GM18861 (cell line): ENCODE data around the gene KCNC3.

Source experiments
- ATAC-seq: cut with Tn5 transposase; IDR thresholded peaks from one replicate; pipeline ENCODE4 v1.9.1; 2021; ENCODE audit not compliant: unreplicated experiment

KCNC3 gene

DNA sequence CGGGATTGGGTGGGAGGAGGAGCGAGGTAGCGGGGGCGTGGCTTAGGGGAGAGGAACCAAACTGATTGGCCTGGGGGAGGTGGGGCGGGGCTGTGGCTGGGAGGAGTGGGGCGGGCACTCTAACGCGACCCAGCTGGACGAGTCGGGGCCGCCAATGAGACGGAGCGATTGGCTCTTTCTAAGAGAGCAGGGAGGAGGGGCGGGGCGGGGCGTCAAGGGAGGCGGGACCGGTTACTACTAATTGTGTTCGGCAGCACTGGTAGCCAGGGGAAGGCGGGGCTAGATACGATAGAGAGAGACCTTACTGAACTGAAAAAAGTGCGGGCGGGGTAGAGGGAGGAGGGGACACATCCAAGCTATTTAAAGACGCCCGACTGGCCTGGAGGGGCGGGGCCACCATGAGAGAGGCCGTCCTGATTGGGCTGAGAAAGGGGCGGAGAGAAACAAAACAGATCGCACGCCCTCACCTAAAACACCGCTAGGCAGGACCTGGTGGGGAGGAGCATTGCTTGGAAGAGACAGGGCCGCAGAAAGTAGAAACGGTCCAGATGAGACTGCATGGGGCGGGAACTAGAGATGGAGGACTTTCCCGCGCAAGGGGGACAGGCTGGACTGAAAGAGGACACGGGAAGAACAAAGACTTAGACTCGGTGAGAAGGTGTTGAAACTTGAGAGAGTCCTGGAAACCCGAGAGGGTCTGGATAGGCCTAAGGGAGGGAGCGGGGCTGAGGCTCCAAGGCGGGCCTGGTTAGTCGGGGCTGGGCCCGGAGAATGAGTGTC is at the start of gene KCNC3:
KCNC3 (minus strand) TSS at position 232 of the 780 bp plus-strand sequence. CDS start 295 bp downstream, outside the sequence.
- peak; percentile 37 for ATAC-seq

DNA sequence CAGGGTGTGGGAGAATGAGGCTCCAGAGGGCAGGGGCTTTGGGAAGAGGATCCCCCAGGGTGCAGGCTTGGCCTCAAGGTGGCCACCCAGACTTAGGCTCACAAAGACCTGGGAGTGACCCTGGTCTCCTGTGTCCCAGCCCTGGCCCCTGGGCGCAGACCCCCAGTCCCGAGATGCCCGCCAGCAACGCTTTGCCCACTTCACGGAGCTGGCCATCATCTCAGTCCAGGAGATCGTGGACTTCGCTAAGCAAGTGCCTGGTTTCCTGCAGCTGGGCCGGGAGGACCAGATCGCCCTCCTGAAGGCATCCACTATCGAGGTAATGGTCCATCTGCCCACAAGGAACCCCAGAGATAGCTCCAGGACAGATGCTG is 49.7 kb upstream of the KCNC3 start:
- ATAC-seq: no peak

DNA sequence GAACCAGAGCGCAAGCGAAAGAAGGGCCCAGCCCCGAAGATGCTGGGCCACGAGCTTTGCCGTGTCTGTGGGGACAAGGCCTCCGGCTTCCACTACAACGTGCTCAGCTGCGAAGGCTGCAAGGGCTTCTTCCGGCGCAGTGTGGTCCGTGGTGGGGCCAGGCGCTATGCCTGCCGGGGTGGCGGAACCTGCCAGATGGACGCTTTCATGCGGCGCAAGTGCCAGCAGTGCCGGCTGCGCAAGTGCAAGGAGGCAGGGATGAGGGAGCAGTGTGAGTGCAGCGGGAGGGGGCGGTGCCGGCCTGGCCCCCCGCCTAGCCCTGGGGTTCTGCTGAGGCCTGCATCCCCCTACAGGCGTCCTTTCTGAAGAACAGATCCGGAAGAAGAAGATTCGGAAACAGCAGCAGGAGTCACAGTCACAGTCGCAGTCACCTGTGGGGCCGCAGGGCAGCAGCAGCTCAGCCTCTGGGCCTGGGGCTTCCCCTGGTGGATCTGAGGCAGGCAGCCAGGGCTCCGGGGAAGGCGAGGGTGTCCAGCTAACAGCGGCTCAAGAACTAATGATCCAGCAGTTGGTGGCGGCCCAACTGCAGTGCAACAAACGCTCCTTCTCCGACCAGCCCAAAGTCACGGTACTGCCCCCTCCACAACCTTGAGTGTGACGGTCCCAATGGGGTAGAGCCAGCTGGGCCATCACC is 49.1 kb upstream of the KCNC3 start:
- ATAC-seq: no peak

DNA sequence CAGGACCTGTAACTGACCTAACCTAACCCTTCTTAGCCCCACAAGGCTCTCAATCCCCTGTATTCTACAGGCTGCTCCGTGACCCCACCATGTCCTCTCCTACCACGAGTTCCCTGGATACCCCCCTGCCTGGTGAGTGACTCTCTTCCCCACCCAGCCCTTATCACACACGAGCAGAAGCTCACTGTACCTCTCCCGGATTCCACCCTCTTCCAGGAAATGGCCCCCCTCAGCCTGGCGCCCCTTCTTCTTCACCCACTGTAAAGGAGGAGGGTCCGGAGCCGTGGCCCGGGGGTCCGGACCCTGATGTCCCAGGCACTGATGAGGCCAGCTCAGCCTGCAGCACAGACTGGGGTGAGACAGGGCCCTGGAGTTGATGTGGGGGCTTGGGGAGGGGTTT is 48.3 kb upstream of the KCNC3 start:
- ATAC-seq: no peak

DNA sequence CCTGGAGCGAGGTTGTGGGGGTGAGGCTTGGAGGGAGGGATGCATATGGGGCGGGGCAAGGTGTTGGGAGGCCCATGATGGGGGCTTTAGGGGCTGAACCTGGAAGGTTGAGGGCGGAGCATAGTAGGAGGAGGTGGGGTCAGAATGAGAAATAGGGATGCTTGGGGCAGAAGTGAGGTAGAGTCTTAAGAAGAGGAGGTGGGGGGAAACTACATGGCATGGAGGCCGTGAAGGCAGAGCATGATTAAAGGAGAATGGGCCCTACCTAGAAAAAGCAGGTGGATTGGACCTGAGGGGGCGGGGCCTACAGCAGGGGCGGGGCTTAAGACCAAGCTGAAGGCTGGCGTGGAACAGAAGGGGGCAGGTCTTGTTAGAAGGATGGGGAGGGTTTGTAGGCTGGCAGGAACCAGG is 47.9 kb upstream of the KCNC3 start:
- ATAC-seq: no peak

DNA sequence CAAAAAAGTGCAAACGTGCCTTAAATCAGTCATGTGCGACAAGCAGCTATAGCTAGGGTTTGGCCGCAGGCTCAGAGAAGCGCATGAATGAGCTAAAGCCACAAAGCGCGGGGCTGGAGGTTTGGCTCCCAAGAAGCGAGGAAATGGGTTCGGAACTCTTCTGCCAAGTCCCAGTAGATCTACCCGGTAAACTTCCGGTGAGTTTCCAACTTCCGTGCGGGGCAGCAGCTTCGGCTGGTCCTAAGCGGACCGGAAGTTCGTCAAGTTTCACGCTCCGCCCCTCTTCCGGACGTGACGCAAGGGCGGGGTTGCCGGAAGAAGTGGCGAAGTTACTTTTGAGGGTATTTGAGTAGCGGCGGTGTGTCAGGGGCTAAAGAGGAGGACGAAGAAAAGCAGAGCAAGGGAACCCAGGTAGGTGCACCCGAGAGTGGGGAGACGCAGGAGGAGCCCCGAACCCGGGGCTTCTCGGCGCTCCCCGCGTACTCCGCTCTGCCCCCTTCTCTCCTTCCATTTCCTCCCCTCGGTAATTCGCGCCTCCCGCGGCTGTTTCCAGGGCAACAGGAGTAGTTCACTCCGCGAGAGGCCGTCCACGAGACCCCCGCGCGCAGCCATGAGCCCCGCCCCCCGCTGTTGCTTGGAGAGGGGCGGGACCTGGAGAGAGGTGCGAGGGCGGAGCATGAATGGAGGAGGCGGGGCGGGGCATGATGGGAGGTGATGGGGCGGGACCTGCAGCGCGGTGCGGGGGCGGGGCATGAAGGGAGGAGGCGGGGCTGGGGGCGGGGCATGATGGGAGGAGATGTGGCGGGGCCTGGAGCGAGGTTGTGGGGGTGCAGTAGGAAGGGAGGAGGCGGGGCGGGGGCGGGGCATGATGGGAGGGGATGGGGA is 47.2 kb upstream of the KCNC3 start, which contains the start of gene NR1H2:
NR1H2 (plus strand) TSS at position 292 of the 885 bp plus-strand sequence. CDS start 1,149 bp downstream, outside the sequence.
- peak; percentile 76 for ATAC-seq

DNA sequence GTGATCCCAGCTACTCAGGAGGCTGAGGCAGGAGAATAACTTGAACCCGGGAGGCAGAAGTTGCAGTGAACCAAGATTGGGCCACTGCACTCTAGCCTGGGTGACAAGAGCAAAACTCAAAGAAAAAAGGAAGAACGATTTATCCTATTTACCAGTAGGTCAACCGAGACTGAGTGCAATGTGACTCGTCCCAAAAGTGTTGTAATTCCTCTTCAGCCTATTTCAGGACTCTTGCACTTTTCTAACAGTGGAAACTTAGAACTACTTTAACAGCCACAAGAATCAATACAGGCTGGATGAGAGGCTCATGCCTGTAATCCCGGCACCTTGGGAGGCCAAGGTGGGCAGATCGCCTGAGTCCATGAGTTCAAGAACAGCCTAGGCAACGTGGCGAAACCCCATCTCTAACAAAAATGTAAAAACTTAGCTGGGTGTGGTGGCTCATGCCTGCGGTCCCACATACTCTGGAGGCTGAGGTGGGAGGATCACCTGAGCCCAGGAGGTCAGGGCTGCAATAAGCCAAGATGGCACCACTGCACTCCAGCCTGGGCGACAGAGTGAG is 42.8 kb upstream of the KCNC3 start:
- ATAC-seq: no peak

DNA sequence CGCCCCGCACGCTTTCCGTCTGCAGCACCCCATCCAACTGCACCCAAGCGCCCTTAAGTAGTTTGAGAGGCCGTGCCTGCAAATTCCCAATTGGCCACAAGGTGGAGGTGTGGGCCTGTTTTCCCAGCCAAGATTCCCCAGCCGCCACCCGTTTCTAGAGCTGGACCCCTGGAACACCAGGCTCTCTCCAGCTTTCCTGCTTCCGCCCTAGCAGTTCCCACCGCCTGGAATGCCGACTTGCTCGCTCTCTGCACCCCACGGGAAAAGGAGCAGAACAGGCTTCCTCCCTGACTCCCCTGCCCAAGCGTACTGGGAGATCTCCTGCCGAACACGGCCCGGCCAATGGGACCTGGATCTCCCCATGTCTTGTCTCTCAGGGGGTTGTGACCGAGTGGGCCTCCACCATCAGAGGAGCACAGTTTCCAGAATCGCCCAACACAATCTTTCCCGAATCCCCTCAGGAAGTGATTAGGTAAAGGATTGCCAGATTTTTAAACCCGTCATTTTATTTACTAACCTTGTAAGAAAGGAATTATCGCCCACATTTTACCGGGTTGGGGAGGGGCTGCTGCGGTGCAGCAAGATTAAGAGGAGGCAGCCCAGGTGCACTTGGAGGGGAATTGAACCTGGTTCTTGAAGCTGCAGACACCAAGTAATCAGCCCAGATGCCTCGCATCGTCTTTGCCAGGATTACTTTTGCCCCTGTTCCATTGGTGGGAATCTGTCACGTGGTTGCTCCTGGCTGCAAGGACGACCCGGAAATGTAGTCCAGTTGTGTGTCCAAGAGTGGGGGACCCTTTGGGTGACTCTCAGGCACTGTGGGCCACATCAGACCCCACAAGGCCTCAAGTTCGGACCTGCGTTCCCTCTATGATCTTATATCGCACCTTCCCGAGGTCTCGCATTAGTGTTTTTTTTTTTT is 39.7 kb upstream of the KCNC3 start:
- no peak for ATAC-seq

DNA sequence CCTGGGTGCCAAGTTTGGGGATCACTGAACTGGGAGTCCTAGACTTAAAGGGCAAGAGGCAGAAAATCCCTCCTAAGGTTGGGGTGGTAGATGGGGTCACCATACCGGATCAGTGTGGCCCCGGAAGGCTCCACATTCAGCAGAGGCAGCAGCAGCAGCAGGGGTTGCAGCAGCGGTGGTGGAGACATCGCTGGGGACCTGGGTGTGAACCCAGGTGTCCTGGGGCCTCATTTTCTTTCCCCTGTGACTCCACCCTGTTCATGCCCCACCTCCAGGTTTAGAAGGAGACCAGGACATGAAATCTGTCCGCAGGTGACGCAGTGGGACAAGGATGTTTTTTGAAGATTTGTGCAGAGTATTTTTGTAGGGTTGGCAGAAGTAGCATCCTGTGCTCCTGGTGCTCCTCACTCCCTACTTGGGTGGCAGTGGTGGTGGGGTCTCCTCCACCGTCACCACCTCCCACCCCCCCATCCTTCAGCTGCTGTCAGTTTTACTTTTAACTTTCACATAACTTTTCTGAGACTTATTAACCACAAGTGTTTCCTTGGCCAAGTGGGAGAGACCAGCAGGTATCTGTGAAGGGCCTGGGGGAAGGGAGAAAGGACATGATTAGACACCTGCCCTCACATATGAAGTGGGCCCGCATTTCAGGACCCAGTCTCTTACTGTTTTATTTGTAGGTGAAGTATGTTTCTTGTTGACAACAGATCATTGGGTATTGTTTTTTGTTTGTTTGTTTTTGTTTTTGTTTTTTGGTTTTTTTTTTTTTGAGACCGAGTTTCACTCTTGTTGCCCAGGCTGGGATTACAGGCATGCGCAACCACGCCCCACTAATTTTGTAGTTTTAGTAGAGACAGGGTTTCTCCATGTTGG is 36.5 kb upstream of the KCNC3 start, which contains the start of gene NAPSA:
NAPSA (minus strand) TSS at position 206 of the 873 bp plus-strand sequence; CDS start at position 188, 18 bp downstream.
- ATAC-seq: no peak

DNA sequence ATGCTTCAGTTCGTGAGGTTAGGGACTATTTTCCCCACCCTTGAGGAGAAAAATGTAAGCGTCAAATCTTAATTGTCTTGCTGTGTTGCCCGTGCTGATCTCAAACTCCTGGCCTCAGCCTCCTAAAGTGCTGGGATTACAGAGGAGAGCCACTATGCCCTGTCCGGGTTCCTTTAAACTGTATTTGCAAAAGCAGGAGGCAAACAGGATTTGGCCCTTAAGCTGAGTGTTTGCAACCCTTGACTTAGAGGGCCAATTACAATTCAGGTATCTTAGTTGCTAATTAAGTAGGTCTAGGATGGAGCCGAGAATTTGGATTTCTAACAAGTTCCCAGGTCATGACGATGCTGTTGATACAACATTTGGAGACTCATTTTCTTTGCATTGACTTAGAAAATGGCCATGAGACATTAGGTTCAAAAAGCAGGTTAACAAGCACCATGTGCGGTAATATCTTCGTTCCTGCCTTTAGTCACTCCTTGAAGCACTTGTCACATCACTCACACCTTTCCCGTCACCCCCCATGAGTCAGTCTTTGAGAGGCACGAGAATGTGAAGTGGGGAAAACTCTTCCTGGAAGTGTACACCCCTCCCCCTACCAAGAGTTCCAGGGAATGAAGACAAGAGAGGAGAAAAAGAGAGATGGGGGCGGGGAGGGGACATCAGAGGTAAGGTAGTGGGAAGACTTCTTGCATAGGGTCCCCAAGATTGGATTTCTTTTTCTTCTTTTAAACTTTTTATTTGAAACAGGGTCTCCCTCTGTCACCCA is 33.7 kb upstream of the KCNC3 start:
- ATAC-seq: no peak

DNA sequence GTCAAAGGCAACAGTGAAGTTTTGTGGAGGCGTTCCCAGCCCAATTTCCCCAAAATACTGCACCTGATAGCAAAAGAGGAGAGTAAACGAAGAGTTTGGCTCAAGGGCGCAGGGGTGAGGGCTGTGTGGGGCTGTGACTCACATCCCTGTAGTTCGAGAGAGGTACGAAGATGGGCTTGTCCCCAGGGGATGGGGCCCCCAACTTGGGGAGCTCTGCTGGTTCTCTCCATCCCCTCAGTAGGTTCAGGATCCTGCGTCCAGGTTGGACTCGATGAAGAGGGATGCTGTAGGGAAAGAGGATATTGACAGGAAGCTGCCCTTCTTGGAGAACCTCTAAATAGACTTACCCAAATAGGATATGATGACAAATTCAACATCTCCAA is 32.8 kb upstream of the KCNC3 start:
- no peak for ATAC-seq

DNA sequence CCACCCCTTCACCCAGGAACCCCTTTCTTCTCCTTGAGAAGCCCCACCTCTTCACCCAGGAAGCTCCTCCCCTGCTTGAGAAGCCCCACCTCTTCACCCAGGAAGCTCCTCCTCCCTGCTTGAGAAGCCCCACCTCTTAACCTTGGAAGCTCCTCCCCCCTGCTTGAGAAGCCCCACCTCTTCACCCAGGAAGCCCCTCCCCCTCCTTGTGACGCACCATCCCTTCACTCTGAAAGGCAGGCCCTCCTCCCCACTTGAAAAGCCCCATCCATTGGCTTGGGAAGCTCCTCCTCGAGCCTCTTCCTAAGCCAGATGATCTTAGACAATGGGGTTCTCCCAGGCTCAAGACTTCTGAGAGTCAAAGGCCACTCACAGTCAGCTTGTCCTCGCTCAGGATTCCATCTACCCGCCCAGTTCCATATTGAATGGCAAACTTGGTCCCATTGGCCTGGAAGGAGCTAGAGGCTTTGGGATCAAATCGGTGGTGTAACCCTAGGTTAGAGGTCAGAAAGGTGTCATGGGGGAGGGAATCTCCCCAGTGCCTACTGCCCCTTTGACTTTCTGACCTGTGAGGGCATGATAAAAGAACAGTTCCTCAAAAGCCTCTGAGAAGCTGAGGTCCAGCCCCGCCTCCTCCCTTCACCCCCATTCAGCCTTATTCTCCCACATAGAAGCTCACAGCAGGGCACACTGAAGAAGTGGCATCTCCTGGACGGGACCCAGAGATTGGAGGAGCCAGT is 32.3 kb upstream of the KCNC3 start:
- no peak for ATAC-seq

DNA sequence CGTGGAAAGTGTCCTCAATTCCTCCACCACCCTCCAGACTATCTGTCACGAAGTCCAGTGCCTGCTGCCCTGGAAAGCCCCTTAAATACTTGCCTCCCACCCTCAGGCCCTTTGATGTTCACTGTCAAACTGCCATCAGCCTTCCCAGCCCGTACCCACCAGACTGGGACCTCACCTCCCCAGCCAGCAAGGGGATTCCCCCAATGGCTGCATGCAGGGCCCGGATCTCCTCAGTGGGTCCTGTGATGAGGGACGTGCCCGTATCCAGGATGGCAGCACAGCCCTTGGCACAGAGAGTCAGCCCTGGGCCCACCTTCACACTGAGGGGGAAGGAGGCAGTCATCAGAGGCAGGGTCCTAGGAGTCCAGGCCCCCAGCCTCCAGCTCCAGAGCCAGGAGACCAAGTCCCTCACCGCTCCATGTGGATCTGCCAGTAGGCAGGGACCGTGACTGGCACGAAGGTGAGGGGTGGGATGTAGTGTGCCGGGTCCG is 30.2 kb upstream of the KCNC3 start:
- ATAC-seq: no peak

DNA sequence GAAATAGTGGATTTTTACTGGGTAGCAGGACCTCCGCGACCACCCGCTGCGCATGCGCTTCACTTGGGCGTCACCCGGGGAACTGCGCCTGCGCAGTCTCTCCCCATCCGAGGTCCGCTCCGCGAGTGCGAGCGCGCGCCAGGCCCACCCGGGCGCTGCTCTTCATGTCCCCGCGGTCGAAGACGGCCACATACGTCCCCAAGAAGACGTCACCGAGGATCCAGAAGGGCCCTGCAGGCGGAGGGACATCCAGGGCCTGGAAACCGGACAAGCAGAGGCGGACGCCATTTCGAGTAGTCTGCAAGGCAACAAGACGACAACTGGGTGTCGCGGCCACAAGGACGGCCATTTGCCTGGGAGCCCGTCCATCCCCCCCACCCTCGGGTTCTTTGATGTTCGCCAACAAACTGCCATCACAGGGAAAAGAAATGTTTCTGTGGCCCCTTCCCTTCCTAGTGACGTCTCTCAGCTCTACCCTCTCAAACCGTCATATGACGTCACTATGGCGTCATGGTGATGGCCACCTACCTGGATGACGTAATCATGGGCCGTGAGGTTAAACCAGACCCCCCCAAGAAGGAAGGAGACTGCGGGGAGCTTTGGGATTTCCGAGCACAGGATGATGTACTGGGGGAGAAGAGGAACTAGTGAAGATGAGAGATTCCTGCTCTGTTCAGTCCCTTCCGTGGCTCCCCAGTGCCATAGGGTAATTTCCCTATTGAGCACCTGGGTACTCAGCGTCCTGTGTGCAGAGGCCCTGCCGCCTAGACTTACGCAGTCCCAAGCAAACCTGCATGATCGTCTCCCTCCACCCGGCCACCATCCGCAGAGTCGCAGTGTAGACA is 29.5 kb upstream of the KCNC3 start:
- ATAC-seq: no peak

DNA sequence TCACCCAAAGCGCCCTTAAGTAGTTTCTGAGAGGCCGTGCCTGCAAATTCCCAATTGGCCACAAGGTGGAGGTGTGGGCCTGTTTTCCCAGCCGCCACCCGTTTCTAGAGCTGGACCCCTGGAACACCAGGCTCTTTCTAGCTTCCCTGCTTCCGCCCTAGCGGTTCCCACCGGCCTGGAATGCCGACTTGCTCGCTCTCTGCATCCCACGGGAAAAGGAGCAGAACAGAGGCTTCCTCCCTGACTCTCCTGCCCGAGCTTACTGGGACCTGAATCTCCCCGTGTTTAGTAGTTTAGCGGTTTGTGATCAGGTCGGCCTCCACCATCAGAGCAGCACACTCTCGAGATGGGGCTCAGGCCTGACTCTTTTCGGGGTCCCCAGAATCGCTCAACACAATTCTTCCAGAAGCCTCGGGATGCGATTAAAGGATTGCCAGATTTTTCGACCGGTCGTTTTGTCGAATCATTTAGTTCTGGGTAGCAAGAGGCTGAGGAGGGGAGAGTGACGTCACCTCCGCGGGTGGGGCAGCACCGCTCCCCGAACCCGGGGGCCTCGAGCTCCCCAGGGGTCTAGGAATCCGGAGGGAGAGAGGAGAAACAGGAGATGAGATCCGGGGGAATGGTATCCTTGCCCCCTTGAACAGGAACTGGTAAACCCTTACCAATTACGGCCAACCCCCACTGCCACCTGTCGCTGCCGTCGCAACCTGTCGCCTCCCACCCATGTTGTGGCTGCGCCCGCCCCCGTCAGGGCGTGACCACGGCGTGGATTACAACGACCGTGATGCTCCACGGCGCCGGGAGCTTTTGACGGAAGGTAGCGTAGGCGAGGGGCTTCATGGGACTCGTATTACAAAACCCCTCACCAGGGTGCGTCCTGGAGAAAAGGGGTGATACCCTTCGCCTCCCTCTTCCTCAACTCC is 28.3 kb upstream of the KCNC3 start:
- ATAC-seq: peak; percentile 33
